HG02970 (cell line): ENCODE measurements around the gene GNPTG.

ENCODE experiments used
- ATAC-seq: cut with Tn5 transposase; IDR thresholded peaks from one replicate; pipeline ENCODE4 v1.9.1; 2021; ENCODE audit warnings: mild to moderate bottlenecking, moderate library complexity, moderate number of reproducible peaks; ENCODE audit not compliant: unreplicated experiment, low FRiP score

GNPTG gene

GRCh38 chr16:1366060-1366711, 14.5 kb downstream of the GNPTG start:
- ATAC-seq = no peak

- ATAC-seq = no peak
Measured at GRCh38 chr16:1366712-1367299, 15.1 kb downstream of the GNPTG start.

GRCh38 chr16:1367486-1368174, 15.9 kb downstream of the GNPTG start:
- ATAC-seq = no peak

- no peak for ATAC-seq
Measured at GRCh38 chr16:1371054-1371978, 19.6 kb downstream of the GNPTG start.

GRCh38 chr16:1372292-1372950, 20.7 kb downstream of the GNPTG start:
- ATAC-seq = no peak

- no peak for ATAC-seq
Measured at GRCh38 chr16:1374418-1375297, 22.9 kb downstream of the GNPTG start.

GRCh38 chr16:1375298-1375640, 23.5 kb downstream of the GNPTG start:
- ATAC-seq = no peak

GRCh38 chr16:1375741-1376410, 24.1 kb downstream of the GNPTG start:
- ATAC-seq = no peak

- ATAC-seq = no peak
Measured at GRCh38 chr16:1377406-1378010, 25.8 kb downstream of the GNPTG start.

GRCh38 chr16:1378087-1378803, 26.5 kb downstream of the GNPTG start:
- ATAC-seq = no peak

- ATAC-seq = peak; percentile 37
Measured at GRCh38 chr16:1378804-1379303, 27.1 kb downstream of the GNPTG start.

- ATAC-seq = peak; percentile 55
Measured at GRCh38 chr16:1379304-1380076, 27.8 kb downstream of the GNPTG start.

- no peak for ATAC-seq
Measured at GRCh38 chr16:1380195-1380594, 28.5 kb downstream of the GNPTG start.

- no peak for ATAC-seq
Measured at GRCh38 chr16:1381612-1382406, 30.1 kb downstream of the GNPTG start.

GRCh38 chr16:1383556-1383955, 31.8 kb downstream of the GNPTG start:
- ATAC-seq = no peak

- no peak for ATAC-seq
Measured at GRCh38 chr16:1385232-1385631, 33.5 kb downstream of the GNPTG start.
